Esophagus squamous epithelium (tissue), 4 donors: ENCODE data around the gene SARNP.

Source experiments
- POLR2A ChIP-seq, 4 donors: fragments of 450-650 bp; IDR thresholded peaks; one replicate each; pipeline ENCODE4 v1.6.1; 2017; ENCODE audit warnings: antibody characterized with exemption in 4 of 4, mild to moderate bottlenecking in 4 of 4, moderate library complexity in 3 of 4
- TF ChIP-seq, protein P1 (sequence below), 6 experiments: fragments of 450-650 bp in 4 of 6; fragments of 200-600 bp in 2 of 6; sonication (generic) in 2 of 6; IDR thresholded peaks; one replicate each; pipeline ENCODE4 v1.5.1; 2016 to 2019; ENCODE audit warnings: antibody characterized with exemption in 6 of 6, mild to moderate bottlenecking in 4 of 6, moderate library complexity in 4 of 6

GRCh38 chr12:55741931-55742680 is 75.4 kb downstream of the SARNP start:
- TF ChIP-seq, protein P1, sequence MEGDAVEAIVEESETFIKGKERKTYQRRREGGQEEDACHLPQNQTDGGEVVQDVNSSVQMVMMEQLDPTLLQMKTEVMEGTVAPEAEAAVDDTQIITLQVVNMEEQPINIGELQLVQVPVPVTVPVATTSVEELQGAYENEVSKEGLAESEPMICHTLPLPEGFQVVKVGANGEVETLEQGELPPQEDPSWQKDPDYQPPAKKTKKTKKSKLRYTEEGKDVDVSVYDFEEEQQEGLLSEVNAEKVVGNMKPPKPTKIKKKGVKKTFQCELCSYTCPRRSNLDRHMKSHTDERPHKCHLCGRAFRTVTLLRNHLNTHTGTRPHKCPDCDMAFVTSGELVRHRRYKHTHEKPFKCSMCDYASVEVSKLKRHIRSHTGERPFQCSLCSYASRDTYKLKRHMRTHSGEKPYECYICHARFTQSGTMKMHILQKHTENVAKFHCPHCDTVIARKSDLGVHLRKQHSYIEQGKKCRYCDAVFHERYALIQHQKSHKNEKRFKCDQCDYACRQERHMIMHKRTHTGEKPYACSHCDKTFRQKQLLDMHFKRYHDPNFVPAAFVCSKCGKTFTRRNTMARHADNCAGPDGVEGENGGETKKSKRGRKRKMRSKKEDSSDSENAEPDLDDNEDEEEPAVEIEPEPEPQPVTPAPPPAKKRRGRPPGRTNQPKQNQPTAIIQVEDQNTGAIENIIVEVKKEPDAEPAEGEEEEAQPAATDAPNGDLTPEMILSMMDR (IDR thresholded peaks at IDR 0.05): no peak
- TF ChIP-seq POLR2A (IDR thresholded peaks at IDR 0.05): no peak
